HCEC 1CT (cell line): ENCODE data around the gene KLHL18.
"Not testable (repeated sequence)": the region's sequence is repeated elsewhere in the genome, so short reads cannot be mapped to it uniquely, and the experiment has no call there.

ENCODE experiments used
- DNase-seq: peaks from one replicate; pipeline ENCODE4 v3.0.0-alpha.2; 2017

Gene KLHL18

DNA sequence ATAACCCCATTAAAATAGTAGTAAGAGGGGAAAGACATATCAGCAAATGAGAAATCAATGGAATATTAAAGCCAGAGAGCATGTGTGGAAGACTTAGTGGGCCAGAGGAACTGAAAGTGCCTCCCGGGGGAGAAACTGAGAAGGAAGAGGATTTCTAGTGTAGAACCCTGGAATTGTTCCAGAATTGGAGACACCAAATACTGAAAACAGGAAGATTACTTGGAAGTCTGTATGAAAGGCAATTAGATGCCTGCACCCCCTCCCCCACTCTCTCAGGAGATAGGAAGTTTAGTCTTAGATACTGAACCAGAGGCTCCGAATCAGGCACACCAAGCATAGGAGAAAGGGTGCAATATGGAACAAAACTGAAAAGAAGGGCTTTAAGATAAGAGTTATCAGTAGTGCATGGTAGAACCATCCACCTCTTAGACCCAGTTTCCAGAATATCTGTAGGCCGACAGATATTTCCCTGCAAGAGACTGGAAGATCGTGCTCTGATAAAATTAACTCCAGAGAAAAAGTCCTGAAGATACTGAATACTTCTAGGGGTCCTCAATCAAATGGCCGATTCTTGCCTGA lies 32.4 kb downstream of the KLHL18 start:
- no peak for DNase-seq

DNA sequence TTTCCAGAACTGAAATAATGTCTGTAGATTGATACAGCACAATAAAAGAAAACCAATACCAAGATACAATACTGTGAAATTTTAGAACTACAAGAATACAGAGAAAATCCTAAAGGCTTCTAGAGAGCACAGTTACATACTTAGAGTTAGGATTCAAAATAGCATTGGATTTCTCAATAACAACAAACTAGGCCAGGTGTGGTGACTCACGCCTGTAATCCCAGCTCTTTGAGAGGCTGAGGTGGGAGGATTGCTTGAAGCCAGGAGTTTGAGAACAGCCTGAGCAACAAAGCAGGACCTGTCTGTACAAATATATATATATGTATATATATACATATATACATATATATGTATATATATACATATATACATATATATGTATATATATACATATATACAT lies 33.4 kb downstream of the KLHL18 start:
- peak; percentile 11 for DNase-seq

DNA sequence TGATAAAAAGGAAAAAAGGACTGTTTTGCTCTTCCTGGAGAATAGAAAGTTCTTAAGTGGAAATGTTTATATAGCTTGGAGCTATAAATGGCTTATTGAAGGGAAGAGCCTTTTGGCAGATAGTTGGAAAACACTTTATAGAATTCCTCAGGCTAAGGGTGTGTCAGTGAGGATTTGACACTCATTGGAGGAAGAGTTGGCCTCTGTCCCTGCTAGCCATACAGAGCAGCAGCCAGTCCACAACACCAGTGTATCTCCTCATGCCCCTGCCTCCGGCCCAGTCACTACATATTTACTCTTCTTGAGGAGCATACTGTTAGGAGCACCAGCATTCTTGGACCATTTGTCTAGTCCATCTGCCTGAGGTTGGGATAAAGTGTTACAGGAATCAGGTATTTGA lies 36.2 kb downstream of the KLHL18 start:
- DNase-seq: no peak

DNA sequence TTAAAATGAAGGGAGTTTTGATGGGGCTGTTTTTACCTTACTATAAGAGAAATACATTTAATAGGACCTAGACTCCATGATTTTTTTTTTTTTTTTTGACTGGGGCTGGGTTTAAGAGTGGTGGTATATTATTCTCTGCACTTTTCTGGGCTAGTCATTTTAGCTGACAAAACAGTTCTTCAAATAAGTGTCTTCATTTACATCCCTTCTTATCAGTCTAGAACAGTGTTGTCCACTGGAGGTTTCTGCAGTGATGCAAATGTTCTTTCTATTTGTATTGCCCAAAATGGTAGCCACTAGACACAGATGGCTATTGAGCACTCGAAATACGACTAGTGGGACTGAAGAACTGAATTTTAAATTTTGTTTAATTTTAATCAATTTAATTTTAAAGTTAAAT lies 37.2 kb downstream of the KLHL18 start:
- no peak for DNase-seq

DNA sequence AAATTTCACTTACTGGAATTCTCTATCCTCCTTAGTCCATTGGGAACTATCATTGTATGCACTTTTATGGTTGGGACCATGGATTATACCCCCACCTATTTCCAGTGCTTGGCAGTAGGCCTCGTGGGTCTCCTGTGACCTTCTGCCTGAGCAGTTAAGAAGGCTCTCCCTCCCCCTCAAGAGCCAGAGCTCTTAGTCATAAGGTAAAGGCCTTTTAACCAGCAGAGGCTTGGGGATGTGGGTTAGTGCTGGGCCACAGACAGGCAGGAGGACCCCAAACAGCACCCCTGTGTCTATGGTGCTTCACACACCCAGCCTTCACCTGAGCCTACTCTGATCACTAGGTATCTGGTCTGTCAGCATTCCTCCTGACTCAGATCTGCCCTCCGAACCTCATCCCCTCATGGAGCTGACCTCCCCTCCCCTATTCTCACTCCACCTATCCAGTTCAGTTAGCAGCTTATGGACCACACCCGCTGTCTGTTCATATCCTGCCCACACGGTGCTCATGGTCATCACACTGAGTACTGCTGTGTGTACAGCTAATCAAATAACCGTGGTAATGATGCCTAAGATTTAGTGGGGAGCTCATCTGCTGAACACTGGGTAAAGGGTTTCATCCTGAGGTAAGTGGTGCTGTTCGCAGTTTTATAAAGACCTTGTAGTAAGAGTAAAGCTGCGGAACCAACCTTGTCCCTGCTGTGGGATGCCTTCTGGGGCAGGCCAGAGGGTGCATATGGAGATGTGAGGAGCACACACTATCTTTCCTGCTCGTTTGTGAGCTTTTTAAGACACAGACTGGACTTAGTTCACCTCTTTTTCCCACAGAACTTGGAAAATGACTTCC lies 40.9 kb downstream of the KLHL18 start:
- peak; percentile 24 for DNase-seq

DNA sequence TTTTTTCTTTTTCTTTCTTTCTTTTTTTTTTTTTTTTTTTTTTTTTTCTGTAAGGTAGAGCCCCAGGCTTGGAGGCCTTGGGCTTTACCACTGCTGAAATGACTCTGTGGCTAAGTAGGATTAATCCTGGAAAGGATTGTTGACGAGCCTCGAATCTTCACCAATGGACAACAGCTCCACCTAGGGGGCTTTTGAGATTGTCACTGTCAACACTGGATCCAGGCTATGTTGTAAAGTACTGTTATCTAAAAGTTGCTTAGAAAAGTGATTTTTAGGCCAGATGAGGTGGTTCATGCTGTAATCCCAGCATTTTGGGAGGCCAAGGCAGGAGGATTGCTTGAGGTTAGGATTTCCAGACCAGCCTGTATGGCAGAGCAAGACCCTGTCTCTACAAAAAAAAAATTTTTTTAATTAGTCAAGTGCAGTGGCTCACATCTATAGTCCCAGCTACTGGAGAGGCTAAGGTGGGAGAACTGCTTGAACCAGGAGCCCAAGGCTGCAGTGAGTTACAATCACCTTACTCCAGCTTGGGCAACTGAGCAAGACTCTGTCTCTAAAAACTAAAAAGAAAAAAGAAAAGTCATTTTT lies 41.6 kb downstream of the KLHL18 start:
- DNase-seq: peak; percentile 74

DNA sequence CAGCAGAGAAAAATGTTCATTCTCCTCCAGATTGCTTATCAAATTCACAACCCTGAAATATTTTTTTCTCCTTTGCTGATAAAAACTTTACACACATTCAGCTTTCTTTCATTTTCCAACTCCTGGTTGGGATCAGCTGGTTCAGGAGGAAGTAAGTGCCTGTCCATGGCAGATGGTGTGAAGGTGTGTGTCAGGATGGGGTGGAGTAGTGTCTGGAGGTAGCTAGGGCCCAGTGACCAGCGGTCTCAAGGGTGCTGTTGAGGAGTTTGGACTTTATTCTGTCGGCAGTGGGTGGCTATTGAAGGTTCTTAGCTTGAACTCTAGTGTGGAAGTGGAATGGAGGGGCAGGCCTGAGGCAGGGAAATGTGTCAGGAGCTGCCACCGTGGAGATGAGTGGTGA lies 51.2 kb downstream of the KLHL18 start:
- no peak for DNase-seq

DNA sequence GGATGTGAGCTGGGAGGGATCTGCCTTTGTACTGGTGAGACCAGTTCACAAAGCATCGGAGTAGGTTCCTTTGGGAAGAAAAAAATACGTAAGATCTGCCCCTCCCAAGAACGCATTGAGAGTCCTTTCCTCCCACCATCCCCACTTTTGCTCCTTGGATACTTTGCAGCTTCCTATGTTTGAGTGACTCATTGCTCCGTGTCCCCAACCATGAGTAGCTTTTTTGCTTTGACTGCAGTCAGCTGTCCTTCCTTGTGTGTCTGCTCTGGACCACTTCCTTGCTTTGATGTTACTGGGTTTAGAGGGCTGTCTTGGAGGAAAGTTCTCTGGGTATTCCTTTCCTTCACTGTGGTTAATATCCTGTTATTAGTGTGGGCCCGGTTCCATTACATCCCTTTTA lies 54.9 kb downstream of the KLHL18 start:
- no peak for DNase-seq

DNA sequence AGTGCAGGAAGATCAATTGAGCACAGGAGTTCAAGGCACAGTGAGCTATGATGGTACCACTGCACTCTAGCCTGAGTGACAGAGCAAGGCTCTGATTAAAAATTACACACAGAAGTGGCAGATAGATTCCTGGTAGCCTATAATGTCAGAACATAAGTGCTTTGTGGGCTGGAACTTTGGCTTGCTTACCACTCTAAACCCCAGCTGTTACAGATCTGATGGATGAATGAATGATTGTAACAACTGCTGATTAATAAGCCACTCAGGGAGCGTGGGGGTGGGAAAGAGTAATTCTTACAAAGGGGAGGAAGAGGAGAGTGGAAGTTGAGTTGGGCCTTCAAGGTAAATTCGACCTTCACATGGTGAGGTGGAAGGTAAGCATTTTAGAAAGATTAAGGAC lies 57.2 kb downstream of the KLHL18 start:
- no peak for DNase-seq

DNA sequence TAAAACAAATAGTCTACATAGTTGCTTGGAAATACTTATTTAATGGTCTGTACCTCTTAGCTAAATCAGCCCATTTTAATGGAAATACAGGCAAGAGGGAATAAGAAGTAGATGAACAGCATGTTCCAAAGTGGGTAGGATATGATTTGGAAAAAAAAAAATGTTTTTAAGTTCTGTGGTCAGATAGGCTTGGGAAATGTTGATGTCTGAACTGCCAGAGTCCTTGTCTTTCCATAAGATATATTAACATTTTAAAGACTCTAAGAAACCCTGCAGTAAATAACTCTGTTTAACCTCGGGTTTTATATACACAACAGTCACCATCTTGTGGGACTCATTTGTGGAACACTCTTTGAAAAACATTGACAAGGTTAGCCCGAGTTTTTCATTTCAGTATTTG lies 58.1 kb downstream of the KLHL18 start:
- no peak for DNase-seq

DNA sequence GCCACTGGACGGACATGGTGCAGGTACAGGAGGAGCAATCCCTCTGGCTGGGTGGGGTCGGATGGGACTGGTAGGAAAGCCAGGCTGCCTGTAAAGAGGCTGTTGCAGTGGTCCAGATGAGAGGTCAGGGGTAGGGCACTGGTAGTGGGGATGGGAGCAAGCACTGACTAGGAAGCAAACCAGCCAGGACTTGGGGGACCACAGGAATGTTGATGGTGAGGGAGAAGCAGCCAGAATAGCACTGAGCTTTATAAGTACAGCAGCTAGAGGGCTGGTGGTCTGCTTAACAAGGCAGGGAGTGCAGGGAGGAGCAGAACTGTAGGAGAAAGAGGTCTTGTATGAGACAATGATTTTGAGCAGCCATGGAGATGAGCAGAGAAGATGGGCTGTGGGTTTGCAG lies 59.4 kb downstream of the KLHL18 start:
- DNase-seq: no peak

DNA sequence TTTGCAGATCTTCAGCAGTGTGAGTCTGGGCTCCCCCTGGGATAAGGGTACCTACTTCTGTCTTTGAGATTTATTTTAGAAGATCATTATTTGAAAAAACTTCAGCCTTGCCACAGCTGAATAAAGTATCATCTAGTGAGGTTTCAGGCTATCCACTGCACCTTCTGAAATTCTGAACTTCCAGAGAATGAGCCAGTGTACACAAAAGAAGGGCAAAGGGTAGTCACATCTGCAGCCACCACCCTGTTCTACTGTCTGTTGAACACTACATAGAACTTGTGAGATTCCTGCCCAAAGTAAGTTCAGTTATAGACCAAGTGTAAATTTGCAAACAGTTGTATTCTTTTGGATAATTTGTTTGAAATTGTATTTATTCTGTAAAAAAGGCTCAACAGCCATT lies 60.1 kb downstream of the KLHL18 start:
- no peak for DNase-seq

DNA sequence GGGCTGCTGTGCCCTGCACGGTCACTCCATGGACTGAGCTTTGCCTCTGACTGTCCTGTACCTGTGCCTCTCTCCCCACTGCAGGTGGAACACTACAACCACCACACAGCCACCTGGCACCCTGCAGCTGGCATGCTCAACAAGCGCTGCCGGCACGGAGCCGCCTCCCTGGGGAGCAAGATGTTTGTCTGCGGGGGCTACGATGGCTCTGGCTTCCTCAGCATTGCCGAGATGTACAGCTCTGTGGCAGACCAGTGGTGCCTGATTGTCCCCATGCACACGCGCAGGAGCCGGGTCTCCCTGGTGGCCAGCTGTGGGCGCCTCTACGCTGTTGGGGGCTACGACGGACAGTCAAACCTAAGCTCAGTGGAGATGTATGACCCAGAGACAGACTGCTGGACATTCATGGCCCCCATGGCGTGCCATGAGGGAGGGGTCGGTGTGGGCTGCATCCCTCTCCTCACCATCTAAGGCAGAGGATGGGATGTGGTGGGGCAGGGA lies 60.8 kb downstream of the KLHL18 start:
- no peak for DNase-seq

DNA sequence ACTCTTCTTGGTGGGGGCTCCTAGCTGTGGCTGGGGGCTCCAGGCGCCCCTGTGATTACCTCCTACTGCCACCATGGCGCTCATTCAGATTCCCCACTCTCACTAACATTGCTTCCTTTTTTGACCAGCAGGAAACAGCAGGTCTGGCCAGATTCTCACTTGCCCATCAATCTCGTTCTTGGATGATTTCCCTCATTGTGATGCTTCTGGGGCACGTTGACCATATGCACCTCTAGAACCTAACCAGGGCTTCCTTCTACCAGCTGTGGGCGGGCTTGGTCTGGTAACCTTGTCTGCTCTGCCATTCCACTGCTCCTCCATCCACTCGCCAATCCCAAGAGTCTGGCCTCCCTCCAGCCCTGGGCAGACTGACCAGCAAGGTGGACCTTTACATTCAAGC lies 62.2 kb downstream of the KLHL18 start:
- DNase-seq: no peak

DNA sequence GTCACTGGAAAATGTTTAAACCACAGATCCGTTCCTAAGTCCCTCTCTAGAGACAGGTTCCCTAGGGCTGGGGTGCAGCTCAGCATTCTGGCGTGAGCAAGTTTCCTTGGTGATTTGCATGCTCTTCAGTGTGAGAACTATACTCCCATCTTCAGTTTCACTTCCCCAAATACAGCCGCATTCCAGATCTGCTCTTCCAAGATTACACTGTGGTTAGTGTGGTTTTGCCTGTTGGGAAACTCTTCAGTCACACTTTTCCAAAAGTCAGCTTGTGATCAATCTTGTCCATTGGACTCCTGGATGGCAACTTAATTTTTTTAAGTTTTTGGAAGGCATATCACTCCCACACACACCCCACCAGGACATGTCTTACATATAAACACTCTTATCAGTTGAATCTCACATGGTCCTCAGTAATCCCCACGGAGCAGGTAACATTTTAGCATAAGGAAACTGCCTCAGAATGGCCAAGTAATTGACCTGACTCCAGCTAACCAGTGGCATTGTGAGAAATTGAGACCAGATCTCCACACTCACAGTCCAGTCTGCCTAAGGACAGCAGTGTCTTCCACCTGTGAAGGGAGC lies 64.6 kb downstream of the KLHL18 start:
- peak; percentile 53 for DNase-seq

DNA sequence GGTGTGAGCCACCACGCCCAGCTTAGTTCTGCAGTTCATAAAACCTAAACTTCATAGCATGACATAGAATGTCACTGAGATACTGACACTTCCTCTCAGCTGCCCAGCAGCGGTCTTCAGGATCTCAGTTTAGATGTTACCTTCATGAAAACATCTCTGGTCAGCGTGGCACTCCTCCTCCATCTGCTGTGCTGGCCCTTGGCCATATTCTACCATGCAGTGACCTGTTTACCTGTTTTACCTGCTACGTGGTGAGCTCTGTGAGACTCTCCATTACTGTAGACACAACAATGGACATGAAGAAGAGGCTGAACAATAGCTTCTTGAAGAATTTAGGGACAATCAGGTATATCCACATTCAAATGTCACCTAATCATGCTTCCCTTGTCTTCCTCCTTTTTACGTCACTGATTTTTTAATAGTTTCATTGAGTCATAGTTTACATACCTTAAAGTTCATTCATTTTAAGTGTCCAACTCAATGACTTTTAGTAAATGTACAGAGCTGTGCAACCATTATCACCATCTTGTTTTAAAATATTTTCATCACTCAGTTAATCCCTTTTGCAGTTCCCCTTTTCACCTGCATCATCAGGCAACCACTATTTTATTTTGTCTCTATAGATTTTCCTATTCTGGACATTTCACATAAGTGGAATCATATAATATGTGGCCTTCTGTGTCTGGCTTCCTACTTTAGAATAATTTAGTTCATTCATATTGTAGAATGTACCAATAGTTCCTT lies 65.8 kb downstream of the KLHL18 start:
- DNase-seq: no peak

DNA sequence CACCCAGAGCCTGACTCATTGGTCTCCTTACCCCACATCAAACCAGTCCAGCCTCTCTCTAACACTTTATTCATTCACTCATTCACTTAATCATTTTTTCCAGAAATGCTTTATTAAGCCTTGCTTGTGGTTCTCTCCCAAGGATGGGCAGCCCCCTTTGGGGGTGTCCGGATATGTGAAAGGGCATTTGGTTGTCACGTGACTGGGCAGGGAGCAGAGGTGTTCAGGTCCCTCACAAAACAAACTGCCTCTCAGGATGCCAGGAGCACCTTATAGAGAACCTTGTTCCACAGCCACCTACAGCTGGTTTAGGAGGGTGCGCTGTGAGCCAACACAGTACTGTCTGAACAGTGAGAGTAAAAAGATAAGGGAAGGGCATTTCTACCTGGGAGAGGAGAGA lies 72.3 kb downstream of the KLHL18 start:
- DNase-seq: no peak

DNA sequence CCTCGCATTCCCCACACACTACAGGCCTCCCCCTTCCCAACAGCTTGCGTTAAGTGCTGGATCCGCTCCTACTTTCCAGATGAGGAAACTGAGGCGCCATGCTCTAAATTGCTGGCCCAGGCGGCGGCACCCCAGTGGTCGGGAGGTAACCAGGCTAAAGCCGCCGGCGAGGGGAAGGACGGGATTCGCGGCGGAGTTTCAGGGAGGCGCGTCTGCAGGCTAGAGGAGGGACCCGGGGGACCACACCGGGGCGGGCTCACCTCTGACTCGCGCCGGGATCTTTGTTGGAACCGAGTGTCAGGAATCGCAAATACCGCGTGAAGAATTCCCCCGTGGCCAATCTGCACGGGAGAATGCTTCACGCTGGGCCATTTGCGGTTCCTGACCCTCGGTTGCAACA lies 73.5 kb downstream of the KLHL18 start:
- DNase-seq: no peak

DNA sequence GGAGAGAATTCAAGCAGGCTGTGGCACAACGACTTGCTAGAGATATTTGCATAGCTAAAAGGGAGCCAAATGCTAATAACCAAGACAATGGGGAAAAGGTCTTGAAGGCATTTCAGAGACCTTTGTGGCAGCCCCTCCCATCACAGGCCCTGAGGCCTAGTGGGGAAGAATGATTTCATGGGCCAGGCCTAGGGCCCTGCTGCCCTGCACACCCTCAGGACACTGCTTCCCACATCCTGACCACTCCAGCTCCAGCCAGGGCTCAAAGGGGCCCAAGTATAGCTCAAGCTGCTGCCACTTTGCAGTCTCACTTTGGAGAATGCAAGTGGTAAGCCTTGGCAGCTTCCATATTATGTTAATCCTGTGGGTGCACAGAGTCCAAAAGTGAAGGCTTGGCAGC lies 76.6 kb downstream of the KLHL18 start:
- DNase-seq: no peak

DNA sequence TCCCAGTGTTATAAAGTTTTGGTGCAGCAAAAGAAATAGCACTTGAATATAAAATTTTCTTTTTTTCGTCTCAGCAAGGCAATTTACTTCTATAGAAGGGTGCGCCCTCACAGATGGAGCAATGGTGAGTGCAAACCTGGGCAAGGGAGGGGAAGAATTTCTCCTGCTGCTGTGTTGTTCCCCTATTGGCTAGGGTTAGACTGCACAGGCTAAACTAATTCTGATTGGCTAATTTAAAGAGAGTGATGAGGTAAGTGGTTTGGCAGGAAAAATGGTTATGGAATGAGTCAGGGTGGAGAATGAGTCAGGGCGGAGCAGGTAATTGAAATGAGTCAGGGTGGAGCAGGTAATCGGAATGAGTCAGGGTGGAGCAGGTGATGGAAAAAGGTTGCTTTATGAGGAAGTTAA lies 77.4 kb downstream of the KLHL18 start:
- not testable (repeated sequence) for DNase-seq

DNA sequence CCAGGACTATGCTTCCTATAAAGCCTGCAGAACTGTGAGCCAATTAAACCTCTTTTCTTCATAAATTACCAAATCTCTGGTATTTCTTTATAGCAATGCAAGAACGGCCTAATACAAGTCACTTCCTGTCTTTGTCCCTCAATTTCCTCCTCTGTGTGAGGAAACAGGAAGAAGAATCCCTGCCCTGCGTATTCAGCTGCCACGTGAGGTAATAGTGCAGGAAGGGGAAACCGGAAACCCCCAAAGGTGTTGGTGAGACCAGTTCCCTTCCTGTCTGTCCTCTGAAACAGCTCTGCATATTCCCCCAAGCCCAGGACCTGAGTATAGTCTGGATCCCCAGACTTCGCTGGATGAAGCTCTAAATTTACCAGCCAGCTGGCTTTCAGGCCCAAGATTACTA lies 80.0 kb downstream of the KLHL18 start:
- DNase-seq: no peak

DNA sequence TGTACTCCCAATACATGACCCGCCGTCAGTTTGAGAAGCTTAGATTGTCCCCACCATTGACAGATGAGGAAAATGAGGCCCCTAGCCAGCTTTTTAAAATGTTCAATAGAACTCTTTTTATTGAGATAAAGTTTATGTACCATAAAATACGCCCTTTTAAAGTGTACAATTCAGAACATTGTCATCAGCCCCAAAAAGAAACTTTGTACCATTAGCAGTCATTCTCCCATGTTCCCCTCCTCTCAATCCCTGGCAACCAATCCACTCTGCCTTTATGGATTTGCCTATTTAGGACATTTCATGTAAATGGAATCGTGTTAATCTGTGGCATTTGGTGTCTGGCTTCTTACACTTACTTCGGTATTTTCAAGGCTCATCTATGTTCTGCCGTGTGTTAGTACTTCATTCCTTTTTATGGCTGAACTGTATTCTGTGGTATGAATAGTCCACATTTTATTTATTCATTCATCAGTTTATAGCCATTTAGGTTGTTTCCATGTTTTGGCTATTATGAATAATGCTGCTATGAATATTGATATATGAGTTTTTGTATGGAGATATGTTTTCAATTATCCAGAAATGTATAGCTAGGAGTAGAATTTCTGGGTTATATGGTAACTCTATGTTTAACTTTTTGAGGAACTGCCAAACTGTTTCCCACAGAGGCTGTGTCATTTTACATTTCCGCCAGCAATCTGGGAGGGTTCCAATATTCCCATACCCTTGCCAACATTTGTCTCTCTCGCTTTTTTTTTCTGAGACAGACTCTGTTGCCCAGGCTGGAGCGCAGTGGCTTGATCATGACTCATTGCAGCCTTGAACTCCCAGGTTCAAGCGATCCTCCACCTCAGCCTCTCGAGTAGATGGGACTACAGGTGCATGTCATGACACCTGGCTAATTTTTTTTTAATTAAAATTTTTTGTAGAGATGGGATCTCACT lies 82.7 kb downstream of the KLHL18 start:
- peak; percentile 53 for DNase-seq
